Smooth muscle cell (in vitro differentiated cells): ENCODE results near the gene SYNE1. TPM values are rescaled to one million over a fixed set of nuclear protein-coding genes. Genes with fewer than 3 reads are reported as not detected.

ENCODE experiments used
- DNase-seq: peaks from one replicate; lab custom pipeline; 2025; ENCODE audit not compliant: unreplicated experiment; lab: John Stamatoyannopoulos, UW
- H2AFZ ChIP-seq: fragments of 200-600 bp; sonication (generic); 2 replicates; pipeline ENCODE4 v1.6.0; 2016; ENCODE audit warnings: antibody characterized with exemption, low read depth, mild to moderate bottlenecking
- H3F3A ChIP-seq: fragments of 200-600 bp; sonication (generic); 2 replicates; pipeline ENCODE4 v1.6.0; 2017; ENCODE audit warnings: antibody characterized with exemption, low read depth
- H3K27ac ChIP-seq: fragments of 200-600 bp; sonication (generic); 2 replicates; pipeline ENCODE4 v1.5.1; 2016; ENCODE audit warnings: low read depth, mild to moderate bottlenecking
- H3K27me3 ChIP-seq: fragments of 200-600 bp; sonication (generic); 2 replicates; pipeline ENCODE4 v1.6.1; 2016; ENCODE audit warnings: low read depth, mild to moderate bottlenecking
- H3K36me3 ChIP-seq: fragments of 200-600 bp; sonication (generic); 2 replicates; pipeline ENCODE4 v1.5.1; 2016; ENCODE audit warnings: low read depth
- H3K4me1 ChIP-seq: fragments of 200-600 bp; sonication (generic); 2 replicates; pipeline ENCODE4 v1.5.1; 2016; ENCODE audit warnings: low read depth
- H3K4me2 ChIP-seq: fragments of 200-600 bp; sonication (generic); 2 replicates; pipeline ENCODE4 v1.6.0; 2016; ENCODE audit warnings: mild to moderate bottlenecking
- H3K4me3 ChIP-seq: fragments of 200-600 bp; sonication (generic); 2 replicates; pipeline ENCODE4 v1.5.1; 2016; ENCODE audit warnings: mild to moderate bottlenecking
- H3K79me2 ChIP-seq: fragments of 200-600 bp; sonication (generic); 2 replicates; pipeline ENCODE4 v1.6.0; 2016; ENCODE audit warnings: low read depth, mild to moderate bottlenecking
- H3K9ac ChIP-seq: fragments of 200-600 bp; sonication (generic); 2 replicates; pipeline ENCODE4 v1.6.0; 2016; ENCODE audit warnings: low read depth
- H3K9me3 ChIP-seq: fragments of 200-600 bp; sonication (generic); replicated peaks from 2 replicates; pipeline ENCODE4 v1.5.1; 2016; ENCODE audit warnings: low read depth
- H4K20me1 ChIP-seq: fragments of 200-600 bp; sonication (generic); 2 replicates; pipeline ENCODE4 v1.6.0; 2016; ENCODE audit warnings: low read depth
- WGBS: methylation state at CpG from one replicate; pipeline ENCODE4 v1.1.7; 2016; ENCODE audit warnings: low lambda C conversion rate; 5-methylcytosine and 5-hydroxymethylcytosine counted together
- polyA plus RNA-seq: library from polyadenylated mRNA; unstranded; fragments of >200 nt; fragmentation: Nextera tagmentation; extraction: Ambion mirVana; gene quantifications from 2 replicates; pipeline ENCODE4 v1.2.1, GENCODE V29; 2016
- total RNA-seq: library from RNA; depleted of rRNA; stranded (reverse); fragments of >200 nt; gene quantifications from 2 replicates; pipeline ENCODE4 v1.2.3, GENCODE V29; 2014
- TF ChIP-seq, protein P1 (sequence below): fragments of 200-600 bp; sonication (generic); IDR thresholded peaks from 2 replicates; pipeline ENCODE4 v1.5.1; 2017; ENCODE audit warnings: borderline replicate concordance, mild to moderate bottlenecking, antibody characterized with exemption; ENCODE audit not compliant: insufficient read depth, poor library complexity, severe bottlenecking

SYNE1 gene
- total and polyA plus RNA-seq, 2 experiments from 2014 or later: 18.2 to 56.2 TPM

DNA sequence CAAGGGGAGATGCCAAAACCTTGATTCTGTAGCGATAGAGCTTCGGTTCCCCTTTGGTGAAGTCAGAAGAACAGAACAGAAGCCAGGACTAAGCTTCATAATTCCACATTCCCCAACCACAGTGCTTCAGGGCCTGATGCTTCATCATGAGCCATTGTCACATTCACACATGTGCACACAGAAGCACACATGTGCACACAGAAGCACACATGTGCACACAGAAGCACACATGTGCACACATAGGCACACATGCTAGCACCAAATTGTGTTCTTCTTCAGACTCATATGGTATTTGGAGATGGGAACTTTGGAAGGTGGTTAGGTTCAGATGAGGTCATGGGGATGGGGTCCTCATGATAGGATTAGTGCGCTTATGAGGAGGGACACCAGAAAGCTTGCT lies 183.2 kb downstream of the SYNE1 start:
- Histone ChIP-seq H3K9me3 (no peaks in the 10 kb centered on the region), H3K9ac (no peak overlapping the region), H3K4me1 (no peaks in the 10 kb centered on the region), H3K36me3 (no peaks in the 10 kb centered on the region), H3K27me3 (no peaks in the 10 kb centered on the region), H3F3A (no peaks in the 10 kb centered on the region), H3K4me3 (no peak overlapping the region), H3K79me2 (no peaks in the 10 kb centered on the region), H3K4me2 (no peak overlapping the region), H3K27ac (no peak overlapping the region), H2AFZ (no peak overlapping the region), H4K20me1 (no peaks in the 10 kb centered on the region)
- 96% methylated on average over 3 of the region's 3 CpGs for WGBS
- no peak for DNase-seq
- TF ChIP-seq, protein P1, sequence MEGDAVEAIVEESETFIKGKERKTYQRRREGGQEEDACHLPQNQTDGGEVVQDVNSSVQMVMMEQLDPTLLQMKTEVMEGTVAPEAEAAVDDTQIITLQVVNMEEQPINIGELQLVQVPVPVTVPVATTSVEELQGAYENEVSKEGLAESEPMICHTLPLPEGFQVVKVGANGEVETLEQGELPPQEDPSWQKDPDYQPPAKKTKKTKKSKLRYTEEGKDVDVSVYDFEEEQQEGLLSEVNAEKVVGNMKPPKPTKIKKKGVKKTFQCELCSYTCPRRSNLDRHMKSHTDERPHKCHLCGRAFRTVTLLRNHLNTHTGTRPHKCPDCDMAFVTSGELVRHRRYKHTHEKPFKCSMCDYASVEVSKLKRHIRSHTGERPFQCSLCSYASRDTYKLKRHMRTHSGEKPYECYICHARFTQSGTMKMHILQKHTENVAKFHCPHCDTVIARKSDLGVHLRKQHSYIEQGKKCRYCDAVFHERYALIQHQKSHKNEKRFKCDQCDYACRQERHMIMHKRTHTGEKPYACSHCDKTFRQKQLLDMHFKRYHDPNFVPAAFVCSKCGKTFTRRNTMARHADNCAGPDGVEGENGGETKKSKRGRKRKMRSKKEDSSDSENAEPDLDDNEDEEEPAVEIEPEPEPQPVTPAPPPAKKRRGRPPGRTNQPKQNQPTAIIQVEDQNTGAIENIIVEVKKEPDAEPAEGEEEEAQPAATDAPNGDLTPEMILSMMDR: no peak

DNA sequence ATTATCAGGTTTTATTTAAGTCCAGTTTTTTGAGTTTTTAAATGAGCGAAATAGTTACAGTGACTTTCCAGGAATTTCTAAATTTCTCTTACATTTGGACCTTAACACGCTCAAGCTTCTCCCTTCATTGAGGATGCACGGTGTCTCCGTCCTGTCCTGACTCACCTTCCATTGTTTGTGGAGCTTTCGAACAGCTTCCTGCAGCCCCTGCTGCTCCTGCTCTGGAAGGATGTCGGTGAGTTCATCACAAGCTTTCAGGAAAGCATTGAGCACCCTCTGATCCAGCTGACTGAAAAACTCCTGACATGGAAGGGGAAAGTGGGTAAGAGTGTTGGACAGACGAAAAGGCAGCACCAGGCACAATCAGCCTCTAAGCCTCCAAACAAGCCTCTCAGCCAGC lies 183.7 kb downstream of the SYNE1 start:
- no peak for DNase-seq
- no peaks in the 10 kb centered on the region for H3F3A ChIP-seq
- H3K4me3 ChIP-seq: no peak overlapping the region
- H3K9ac ChIP-seq: no peak overlapping the region
- no peak overlapping the region for H2AFZ ChIP-seq
- no peaks in the 10 kb centered on the region for H4K20me1 ChIP-seq
- no peaks in the 10 kb centered on the region for H3K79me2 ChIP-seq
- H3K9me3 ChIP-seq: no peaks in the 10 kb centered on the region
- no peaks in the 10 kb centered on the region for H3K36me3 ChIP-seq
- no peaks in the 10 kb centered on the region for H3K4me1 ChIP-seq
- WGBS: 87% methylated on average over 7 of the region's 7 CpGs
- no peak overlapping the region for H3K4me2 ChIP-seq
- TF ChIP-seq, protein P1: no peak
- H3K27ac ChIP-seq: no peak overlapping the region
- no peaks in the 10 kb centered on the region for H3K27me3 ChIP-seq

DNA sequence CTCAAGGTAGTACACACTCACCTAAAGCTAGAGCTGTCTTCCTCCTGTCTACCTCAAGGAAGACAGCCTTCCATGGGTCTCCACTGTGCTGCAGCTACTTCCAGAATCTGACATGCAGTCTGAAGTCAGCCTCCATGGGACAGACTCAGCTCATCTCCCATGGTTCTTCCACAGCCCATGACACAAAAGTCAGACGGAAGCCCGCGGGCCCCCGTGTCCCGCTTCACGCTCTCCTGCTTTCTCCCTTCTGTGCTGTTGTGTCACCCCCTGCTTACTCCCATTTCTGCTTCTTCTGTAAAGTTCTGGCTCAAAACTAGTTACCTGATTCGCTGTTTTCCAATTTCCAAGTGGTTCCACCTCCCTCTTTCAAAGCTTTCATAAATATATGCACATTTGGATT lies 184.5 kb downstream of the SYNE1 start:
- WGBS: 96% methylated on average over 7 of the region's 7 CpGs
- no peak overlapping the region for H3K9ac ChIP-seq
- H3K4me3 ChIP-seq: no peak overlapping the region
- DNase-seq: no peak
- H2AFZ ChIP-seq: no peak overlapping the region
- TF ChIP-seq, protein P1: no peak
- H3K4me2 ChIP-seq: no peak overlapping the region
- H3F3A ChIP-seq: no peaks in the 10 kb centered on the region
- H4K20me1 ChIP-seq: no peaks in the 10 kb centered on the region
- H3K9me3 ChIP-seq: no peaks in the 10 kb centered on the region
- no peaks in the 10 kb centered on the region for H3K27me3 ChIP-seq
- H3K79me2 ChIP-seq: no peaks in the 10 kb centered on the region
- H3K36me3 ChIP-seq: no peaks in the 10 kb centered on the region
- no peak overlapping the region for H3K27ac ChIP-seq
- H3K4me1 ChIP-seq: no peaks in the 10 kb centered on the region

DNA sequence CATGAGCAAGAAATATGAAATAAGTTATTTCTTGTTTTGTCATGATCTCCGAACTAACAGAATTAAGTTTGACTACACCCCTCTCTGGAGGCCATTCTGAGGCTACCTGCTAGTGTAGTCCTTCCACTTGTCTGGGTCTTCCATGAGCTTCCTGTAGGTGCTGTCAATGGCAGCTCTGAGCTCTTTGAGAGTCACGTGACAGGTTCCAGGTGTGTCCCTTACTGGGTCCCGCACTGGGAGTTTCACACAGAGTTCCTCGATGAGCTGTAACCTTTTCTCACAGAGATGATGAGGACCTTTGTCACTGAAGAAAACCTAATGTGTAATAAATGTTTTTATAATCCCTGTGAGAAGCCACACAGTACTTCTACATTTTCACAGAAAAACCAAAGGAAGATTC lies 186.6 kb downstream of the SYNE1 start:
- Histone ChIP-seq H3K4me2 (no peak overlapping the region), H3K27me3 (no peaks in the 10 kb centered on the region), H3F3A (no peaks in the 10 kb centered on the region), H3K36me3 (no peaks in the 10 kb centered on the region), H3K79me2 (no peaks in the 10 kb centered on the region), H4K20me1 (no peaks in the 10 kb centered on the region), H2AFZ (no peak overlapping the region), H3K9me3 (no peaks in the 10 kb centered on the region), H3K4me3 (no peak overlapping the region), H3K27ac (no peak overlapping the region), H3K4me1 (no peaks in the 10 kb centered on the region), H3K9ac (no peak overlapping the region)
- 83% methylated on average over 4 of the region's 4 CpGs for WGBS
- no peak for DNase-seq
- TF ChIP-seq, protein P1: no peak
